ENCODE measurements around the gene CEP135.

GRCh38 chr4:56003606-56004005 lies 54.9 kb downstream of the CEP135 start:
- TF ChIP-seq, protein P1, sequence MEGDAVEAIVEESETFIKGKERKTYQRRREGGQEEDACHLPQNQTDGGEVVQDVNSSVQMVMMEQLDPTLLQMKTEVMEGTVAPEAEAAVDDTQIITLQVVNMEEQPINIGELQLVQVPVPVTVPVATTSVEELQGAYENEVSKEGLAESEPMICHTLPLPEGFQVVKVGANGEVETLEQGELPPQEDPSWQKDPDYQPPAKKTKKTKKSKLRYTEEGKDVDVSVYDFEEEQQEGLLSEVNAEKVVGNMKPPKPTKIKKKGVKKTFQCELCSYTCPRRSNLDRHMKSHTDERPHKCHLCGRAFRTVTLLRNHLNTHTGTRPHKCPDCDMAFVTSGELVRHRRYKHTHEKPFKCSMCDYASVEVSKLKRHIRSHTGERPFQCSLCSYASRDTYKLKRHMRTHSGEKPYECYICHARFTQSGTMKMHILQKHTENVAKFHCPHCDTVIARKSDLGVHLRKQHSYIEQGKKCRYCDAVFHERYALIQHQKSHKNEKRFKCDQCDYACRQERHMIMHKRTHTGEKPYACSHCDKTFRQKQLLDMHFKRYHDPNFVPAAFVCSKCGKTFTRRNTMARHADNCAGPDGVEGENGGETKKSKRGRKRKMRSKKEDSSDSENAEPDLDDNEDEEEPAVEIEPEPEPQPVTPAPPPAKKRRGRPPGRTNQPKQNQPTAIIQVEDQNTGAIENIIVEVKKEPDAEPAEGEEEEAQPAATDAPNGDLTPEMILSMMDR (IDR thresholded peaks at IDR 0.05 in 4 of 5, conservative IDR thresholded peaks at IDR 0.05 in 1 of 5) = no peak
- no peak for TF ChIP-seq POLR2A (IDR thresholded peaks at IDR 0.05)

All from gastrocnemius medialis (tissue), 4 donors.